ENCODE measurements around the gene ZBTB47.

Gene ZBTB47

GRCh38 chr3:42631620-42632019 is 21.9 kb upstream of the ZBTB47 start:
- H3K27ac ChIP-seq = no peak overlapping the region
- TF ChIP-seq ZFX (IDR thresholded peaks at IDR 0.05; ENCODE audit: borderline replicate concordance) = no peak
- TF ChIP-seq, protein P1, sequence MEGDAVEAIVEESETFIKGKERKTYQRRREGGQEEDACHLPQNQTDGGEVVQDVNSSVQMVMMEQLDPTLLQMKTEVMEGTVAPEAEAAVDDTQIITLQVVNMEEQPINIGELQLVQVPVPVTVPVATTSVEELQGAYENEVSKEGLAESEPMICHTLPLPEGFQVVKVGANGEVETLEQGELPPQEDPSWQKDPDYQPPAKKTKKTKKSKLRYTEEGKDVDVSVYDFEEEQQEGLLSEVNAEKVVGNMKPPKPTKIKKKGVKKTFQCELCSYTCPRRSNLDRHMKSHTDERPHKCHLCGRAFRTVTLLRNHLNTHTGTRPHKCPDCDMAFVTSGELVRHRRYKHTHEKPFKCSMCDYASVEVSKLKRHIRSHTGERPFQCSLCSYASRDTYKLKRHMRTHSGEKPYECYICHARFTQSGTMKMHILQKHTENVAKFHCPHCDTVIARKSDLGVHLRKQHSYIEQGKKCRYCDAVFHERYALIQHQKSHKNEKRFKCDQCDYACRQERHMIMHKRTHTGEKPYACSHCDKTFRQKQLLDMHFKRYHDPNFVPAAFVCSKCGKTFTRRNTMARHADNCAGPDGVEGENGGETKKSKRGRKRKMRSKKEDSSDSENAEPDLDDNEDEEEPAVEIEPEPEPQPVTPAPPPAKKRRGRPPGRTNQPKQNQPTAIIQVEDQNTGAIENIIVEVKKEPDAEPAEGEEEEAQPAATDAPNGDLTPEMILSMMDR (IDR thresholded peaks at IDR 0.05) = no peak

DNA sequence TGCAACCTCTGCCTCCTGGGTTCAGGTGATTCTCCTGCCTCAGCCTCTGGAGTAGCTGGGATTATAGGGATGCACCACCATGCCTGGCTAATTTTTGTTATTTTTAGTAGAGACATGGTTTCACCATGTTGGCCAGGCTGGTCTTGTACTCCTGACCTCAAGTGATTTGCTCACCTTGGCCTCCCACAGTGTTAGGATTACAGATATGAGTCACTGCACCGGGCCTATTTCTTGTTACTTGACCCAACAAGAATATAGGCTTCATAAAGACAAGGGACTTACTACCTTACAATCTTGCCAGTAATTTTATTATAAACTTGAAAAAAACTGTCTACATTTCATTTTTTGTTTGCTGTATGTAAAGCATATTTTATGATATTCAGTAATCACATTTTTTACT is 21.4 kb upstream of the ZBTB47 start:
- no peak overlapping the region for H3K27ac ChIP-seq
- TF ChIP-seq, protein P1 (IDR thresholded peaks at IDR 0.05) = no peak
- no peak for TF ChIP-seq ZFX (IDR thresholded peaks at IDR 0.05; ENCODE audit: borderline replicate concordance)

DNA sequence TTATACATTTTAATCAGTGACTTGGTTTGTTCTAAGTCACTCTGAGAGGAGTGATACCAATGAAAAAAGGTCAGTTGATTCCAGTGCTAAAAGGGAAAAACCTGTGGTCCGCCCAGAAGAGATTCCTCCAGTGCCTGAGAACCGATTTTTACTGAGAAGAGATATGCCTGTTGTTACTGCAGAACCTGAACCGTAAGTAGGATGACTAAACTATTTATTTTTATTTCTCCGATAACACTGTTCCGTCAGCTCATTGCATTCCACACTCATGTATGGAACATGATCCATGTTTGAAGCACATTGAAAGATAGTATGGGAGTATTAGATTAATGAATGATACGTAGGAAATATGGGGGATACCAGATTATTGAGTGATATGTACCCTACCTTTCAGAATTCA is 20.0 kb upstream of the ZBTB47 start:
- no peak overlapping the region for H3K27ac ChIP-seq
- TF ChIP-seq, protein P1 (IDR thresholded peaks at IDR 0.05) = no peak
- no peak for TF ChIP-seq ZFX (IDR thresholded peaks at IDR 0.05; ENCODE audit: borderline replicate concordance)

GRCh38 chr3:42635111-42635510 is 18.4 kb upstream of the ZBTB47 start:
- TF ChIP-seq, protein P1 (IDR thresholded peaks at IDR 0.05) = no peak
- no peak for TF ChIP-seq ZFX (IDR thresholded peaks at IDR 0.05; ENCODE audit: borderline replicate concordance)
- H3K27ac ChIP-seq = no peak overlapping the region

DNA sequence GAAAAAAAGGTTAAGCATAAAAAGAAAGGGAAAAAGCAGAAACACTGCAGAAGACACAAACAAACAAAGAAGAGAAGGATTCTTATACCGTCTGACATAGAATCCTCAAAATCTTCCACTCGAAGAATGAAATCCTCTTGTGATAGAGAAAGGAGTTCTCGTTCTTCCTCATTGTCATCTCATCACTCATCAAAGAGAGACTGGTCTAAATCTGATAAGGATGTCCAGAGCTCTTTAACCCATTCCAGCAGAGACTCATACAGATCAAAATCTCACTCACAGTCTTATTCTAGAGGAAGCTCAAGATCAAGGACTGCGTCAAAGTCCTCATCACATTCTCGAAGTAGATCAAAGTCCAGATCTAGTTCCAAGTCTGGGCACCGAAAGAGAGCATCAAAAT is 16.5 kb upstream of the ZBTB47 start:
- no peak for TF ChIP-seq ZFX (IDR thresholded peaks at IDR 0.05; ENCODE audit: borderline replicate concordance)
- H3K27ac ChIP-seq = no peak overlapping the region

DNA sequence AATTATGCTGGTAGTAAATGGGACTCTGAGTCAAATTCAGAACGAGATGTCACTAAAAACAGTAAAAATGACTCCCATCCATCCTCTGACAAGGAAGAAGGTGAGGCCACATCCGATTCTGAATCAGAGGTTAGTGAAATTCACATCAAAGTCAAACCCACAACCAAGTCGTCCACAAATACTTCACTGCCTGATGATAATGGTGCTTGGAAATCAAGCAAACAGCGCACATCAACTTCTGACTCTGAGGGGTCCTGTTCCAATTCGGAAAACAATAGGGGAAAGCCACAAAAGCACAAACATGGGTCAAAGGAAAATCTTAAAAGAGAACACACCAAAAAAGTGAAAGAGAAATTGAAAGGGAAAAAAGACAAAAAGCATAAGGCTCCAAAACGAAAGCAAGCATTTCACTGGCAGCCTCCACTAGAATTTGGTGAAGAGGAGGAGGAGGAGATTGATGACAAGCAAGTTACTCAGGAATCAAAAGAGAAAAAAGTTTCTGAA is 15.1 kb upstream of the ZBTB47 start:
- TF ChIP-seq, protein P1 (IDR thresholded peaks at IDR 0.05) = no peak
- TF ChIP-seq ZFX (IDR thresholded peaks at IDR 0.05; ENCODE audit: borderline replicate concordance) = no peak
- no peak overlapping the region for H3K27ac ChIP-seq

DNA sequence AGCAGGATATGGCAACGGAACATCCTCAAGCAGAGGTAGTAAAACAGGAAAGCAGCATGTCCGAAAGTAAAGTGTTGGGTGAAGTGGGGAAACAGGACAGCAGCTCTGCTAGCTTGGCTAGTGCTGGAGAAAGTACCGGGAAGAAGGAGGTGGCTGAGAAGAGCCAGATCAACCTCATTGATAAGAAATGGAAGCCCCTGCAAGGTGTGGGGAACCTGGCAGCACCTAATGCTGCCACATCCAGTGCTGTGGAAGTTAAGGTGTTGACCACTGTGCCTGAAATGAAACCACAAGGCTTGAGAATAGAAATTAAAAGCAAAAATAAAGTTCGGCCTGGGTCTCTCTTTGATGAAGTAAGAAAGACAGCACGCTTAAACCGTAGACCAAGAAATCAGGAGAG is 14.3 kb upstream of the ZBTB47 start:
- TF ChIP-seq ZFX (IDR thresholded peaks at IDR 0.05; ENCODE audit: borderline replicate concordance) = no peak
- TF ChIP-seq, protein P1 (IDR thresholded peaks at IDR 0.05) = no peak
- no peak overlapping the region for H3K27ac ChIP-seq

DNA sequence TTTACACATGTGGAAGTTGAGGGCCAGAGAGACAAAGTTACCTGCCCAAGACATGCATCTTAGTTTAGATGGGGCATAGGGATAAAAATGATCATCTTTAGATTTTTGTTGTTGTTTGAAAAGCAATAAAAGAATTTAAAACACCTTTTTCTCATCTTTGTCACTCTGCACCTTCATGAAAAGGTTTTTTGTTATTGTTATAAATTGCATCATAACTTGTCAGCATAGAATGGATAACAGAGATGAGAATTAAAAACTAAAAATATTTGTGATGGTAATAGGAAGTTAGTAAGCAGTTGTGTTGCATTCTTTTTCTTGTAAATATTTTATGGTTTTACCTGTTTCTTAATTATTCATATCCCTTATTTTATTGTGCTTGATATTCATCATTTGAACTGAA is 13.4 kb upstream of the ZBTB47 start:
- TF ChIP-seq ZFX (IDR thresholded peaks at IDR 0.05; ENCODE audit: borderline replicate concordance) = no peak
- TF ChIP-seq, protein P1 (IDR thresholded peaks at IDR 0.05) = no peak
- H3K27ac ChIP-seq = no peak overlapping the region
